Measurements from ENCODE around the gene CUL2. TPM values are rescaled to one million over a fixed set of nuclear protein-coding genes. Genes with fewer than 3 reads are reported as not detected.

The CUL2 gene
- total RNA-seq, 1 donor from 2014 or later: 34.3 TPM

GRCh38 chr10:35004651-35005050 lies 85.5 kb downstream of the CUL2 start:
- H3K4me3 Mint-ChIP-seq (ENCODE audit: unreplicated experiment): no peak overlapping the region
- TF ChIP-seq CTCF (IDR thresholded peaks at IDR 0.05): no peak
- H3K4me1 Mint-ChIP-seq (ENCODE audit: unreplicated experiment): peaks cover 11% of the 10 kb centered on the region
- H3K9me3 Mint-ChIP-seq (ENCODE audit: unreplicated experiment): no peaks in the 10 kb centered on the region
- no peak for DNase-seq (ENCODE audit: extremely low spot score, unreplicated experiment)
- H3K27ac Mint-ChIP-seq (ENCODE audit: unreplicated experiment): no peak overlapping the region
- H3K36me3 Mint-ChIP-seq (ENCODE audit: unreplicated experiment): peaks cover 4% of the 10 kb centered on the region
- H3K27me3 Mint-ChIP-seq (ENCODE audit: unreplicated experiment): no peaks in the 10 kb centered on the region

- no peak for DNase-seq (ENCODE audit: extremely low spot score, unreplicated experiment)
- Mint-ChIP-seq H3K27me3 (ENCODE audit: unreplicated experiment) (no peaks in the 10 kb centered on the region), H3K4me3 (ENCODE audit: unreplicated experiment) (no peak overlapping the region), H3K27ac (ENCODE audit: unreplicated experiment) (no peak overlapping the region), H3K9me3 (ENCODE audit: unreplicated experiment) (no peaks in the 10 kb centered on the region), H3K36me3 (ENCODE audit: unreplicated experiment) (peaks cover 4% of the 10 kb centered on the region), H3K4me1 (ENCODE audit: unreplicated experiment) (peaks cover 11% of the 10 kb centered on the region)
- no peak for TF ChIP-seq CTCF (IDR thresholded peaks at IDR 0.05)
These were observed 86.2 kb downstream of the CUL2 start for GRCh38 chr10:35003906-35004305.

GRCh38 chr10:35000936-35001335 lies 89.2 kb downstream of the CUL2 start:
- no peak overlapping the region for H3K4me3 Mint-ChIP-seq (ENCODE audit: unreplicated experiment)

GRCh38 chr10:34999532-34999931 lies 90.6 kb downstream of the CUL2 start:
- Mint-ChIP-seq H3K4me3 (ENCODE audit: unreplicated experiment) (no peak overlapping the region), H3K27ac (ENCODE audit: unreplicated experiment) (no peak overlapping the region), H3K27me3 (ENCODE audit: unreplicated experiment) (no peaks in the 10 kb centered on the region)

More at GRCh38 chr10:35000936-35001335, 89.2 kb downstream of the CUL2 start:
- Mint-ChIP-seq H3K4me1 (ENCODE audit: unreplicated experiment) (peaks cover 4% of the 10 kb centered on the region), H3K9me3 (ENCODE audit: unreplicated experiment) (no peaks in the 10 kb centered on the region), H3K27me3 (ENCODE audit: unreplicated experiment) (no peaks in the 10 kb centered on the region), H3K27ac (ENCODE audit: unreplicated experiment) (no peak overlapping the region), H3K36me3 (ENCODE audit: unreplicated experiment) (no peaks in the 10 kb centered on the region)
- no peak for DNase-seq (ENCODE audit: extremely low spot score, unreplicated experiment)
- no peak for TF ChIP-seq CTCF (IDR thresholded peaks at IDR 0.05)

GRCh38 chr10:34998940-34999339 lies 91.2 kb downstream of the CUL2 start:
- Mint-ChIP-seq H3K27me3 (ENCODE audit: unreplicated experiment) (no peaks in the 10 kb centered on the region), H3K4me3 (ENCODE audit: unreplicated experiment) (no peak overlapping the region), H3K9me3 (ENCODE audit: unreplicated experiment) (no peaks in the 10 kb centered on the region), H3K4me1 (ENCODE audit: unreplicated experiment) (peaks cover 13% of the 10 kb centered on the region), H3K36me3 (ENCODE audit: unreplicated experiment) (no peaks in the 10 kb centered on the region), H3K27ac (ENCODE audit: unreplicated experiment) (no peak overlapping the region)
- DNase-seq (ENCODE audit: extremely low spot score, unreplicated experiment): no peak
- no peak for TF ChIP-seq CTCF (IDR thresholded peaks at IDR 0.05)

More at GRCh38 chr10:34999532-34999931, 90.6 kb downstream of the CUL2 start:
- DNase-seq (ENCODE audit: extremely low spot score, unreplicated experiment): no peak
- peaks cover 10% of the 10 kb centered on the region for H3K4me1 Mint-ChIP-seq (ENCODE audit: unreplicated experiment)
- no peaks in the 10 kb centered on the region for H3K9me3 Mint-ChIP-seq (ENCODE audit: unreplicated experiment)
- TF ChIP-seq CTCF (IDR thresholded peaks at IDR 0.05): no peak
- H3K36me3 Mint-ChIP-seq (ENCODE audit: unreplicated experiment): no peaks in the 10 kb centered on the region

Data from osteocyte (in vitro differentiated cells).